Neural progenitor cell (in vitro differentiated cells): Measurements from ENCODE around the gene PRRT2. TPM values are rescaled to one million over a fixed set of nuclear protein-coding genes. Genes with fewer than 3 reads are reported as not detected.
A peak's percentile ranks its signal among the peaks of the same experiment; 100 is the strongest.

Experiments
- DNase-seq: peaks from one replicate; pipeline ENCODE4 v3.0.0-alpha.2; 2016; ENCODE audit warnings: low spot score
- H2AFZ ChIP-seq: fragments of 200-600 bp; sonication (generic); replicated peaks from 2 replicates; pipeline ENCODE4 v1.6.1; 2016; ENCODE audit warnings: antibody characterized with exemption
- H3F3A ChIP-seq: fragments of 200-600 bp; sonication (generic); 2 replicates; pipeline ENCODE4 v1.6.1; 2016; ENCODE audit warnings: antibody characterized with exemption, low read depth
- H3K27ac ChIP-seq: fragments of 200-600 bp; sonication (generic); 2 replicates; pipeline ENCODE4 v1.5.1; 2016; ENCODE audit warnings: mild to moderate bottlenecking
- H3K27me3 ChIP-seq: fragments of 200-600 bp; sonication (generic); 2 replicates; pipeline ENCODE4 v1.6.1; 2016; ENCODE audit warnings: mild to moderate bottlenecking, moderate library complexity
- H3K36me3 ChIP-seq: fragments of 200-600 bp; sonication (generic); 2 replicates; pipeline ENCODE4 v1.5.1; 2016
- H3K4me1 ChIP-seq: fragments of 200-600 bp; sonication (generic); 2 replicates; pipeline ENCODE4 v1.6.1; 2016; ENCODE audit warnings: mixed run types
- H3K4me2 ChIP-seq: fragments of 200-600 bp; sonication (generic); 2 replicates; pipeline ENCODE4 v1.6.1; 2016
- H3K4me3 ChIP-seq: fragments of 200-600 bp; sonication (generic); 2 replicates; pipeline ENCODE4 v1.5.1; 2016
- H3K79me2 ChIP-seq: fragments of 200-600 bp; sonication (generic); 2 replicates; pipeline ENCODE4 v1.6.1; 2016; ENCODE audit warnings: low read depth
- H3K9ac ChIP-seq: fragments of 200-600 bp; sonication (generic); 2 replicates; pipeline ENCODE4 v1.6.1; 2016
- H3K9me3 ChIP-seq: fragments of 200-600 bp; sonication (generic); 2 replicates; pipeline ENCODE4 v1.5.1; 2016; ENCODE audit warnings: low read depth
- H4K20me1 ChIP-seq: fragments of 200-600 bp; sonication (generic); 2 replicates; pipeline ENCODE4 v1.6.1; 2016; ENCODE audit warnings: low read depth
- H3K27ac Mint-ChIP-seq: 3 replicates; pipeline ENCODE4 v1.8.0; 2021; ENCODE audit warnings: mixed read lengths
- H3K27me3 Mint-ChIP-seq: 2 replicates; pipeline ENCODE4 v1.8.0; 2022; ENCODE audit warnings: low read depth, mild to moderate bottlenecking, inconsistent platforms, moderate library complexity, mixed read lengths; ENCODE audit not compliant: insufficient read depth
- H3K36me3 Mint-ChIP-seq: 3 replicates; pipeline ENCODE4 v1.8.0; 2021; ENCODE audit warnings: mixed read lengths
- H3K4me1 Mint-ChIP-seq: 3 replicates; pipeline ENCODE4 v1.8.0; 2021; ENCODE audit warnings: mixed read lengths
- H3K4me3 Mint-ChIP-seq: 3 replicates; pipeline ENCODE4 v1.8.0; 2021; ENCODE audit warnings: mild to moderate bottlenecking, moderate library complexity, mixed read lengths
- H3K9me3 Mint-ChIP-seq: 3 replicates; pipeline ENCODE4 v1.8.0; 2020; ENCODE audit warnings: mixed read lengths
- EZH2 ChIP-seq: fragments of 200-600 bp; sonication (generic); IDR thresholded peaks from 2 replicates; pipeline ENCODE4 v1.6.1; 2017; ENCODE audit warnings: antibody characterized with exemption, mild to moderate bottlenecking, moderate library complexity
- EZH2phosphoT487 ChIP-seq: fragments of 200-600 bp; sonication (generic); IDR thresholded peaks from 2 replicates; pipeline ENCODE4 v1.6.1; 2017; ENCODE audit warnings: antibody characterized with exemption
- total RNA-seq: library from RNA; depleted of rRNA; stranded (reverse); fragments of >200 nt; gene quantifications from 2 replicates; pipeline ENCODE4 v1.2.3, GENCODE V29; 2015; ENCODE audit warnings: low replicate concordance
- TF ChIP-seq, protein P1 (sequence below): fragments of 200-600 bp; sonication (generic); IDR thresholded peaks from 2 replicates; pipeline ENCODE4 v1.5.1; 2017; ENCODE audit warnings: antibody characterized with exemption, mild to moderate bottlenecking

Gene PRRT2
- total RNA-seq, 1 donor from 2014 or later = 23.5 TPM

DNA sequence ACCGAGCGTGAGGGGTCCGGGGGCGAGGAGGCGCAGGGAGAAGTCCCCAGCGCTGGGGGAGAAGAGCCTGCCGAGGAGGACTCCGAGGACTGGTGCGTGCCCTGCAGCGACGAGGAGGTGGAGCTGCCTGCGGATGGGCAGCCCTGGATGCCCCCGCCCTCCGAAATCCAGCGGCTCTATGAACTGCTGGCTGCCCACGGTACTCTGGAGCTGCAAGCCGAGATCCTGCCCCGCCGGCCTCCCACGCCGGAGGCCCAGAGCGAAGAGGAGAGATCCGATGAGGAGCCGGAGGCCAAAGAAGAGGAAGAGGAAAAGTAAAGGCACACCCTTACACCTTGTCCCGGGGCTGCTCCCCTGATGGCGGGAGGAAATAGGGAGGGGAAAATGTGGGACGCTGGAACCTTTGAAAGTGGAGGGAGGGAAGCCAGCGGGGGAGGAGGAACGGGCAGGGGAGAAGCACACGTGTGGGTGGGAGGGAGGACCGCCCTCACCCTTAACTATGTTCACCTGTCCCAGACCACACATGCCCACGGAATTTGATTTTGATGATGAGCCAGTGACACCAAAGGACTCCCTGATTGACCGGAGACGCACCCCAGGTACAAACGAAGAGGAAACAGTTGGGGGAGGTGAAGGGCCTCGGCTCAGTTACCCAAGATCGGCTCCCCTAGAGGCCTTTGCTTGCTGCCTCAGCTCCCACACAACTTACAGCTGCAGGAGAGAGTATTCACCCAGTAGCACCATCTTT, 4.9 kb downstream of the PRRT2 start:
- H3K9ac ChIP-seq = peak overlapping the region; percentile 18
- Mint-ChIP-seq H3K36me3 (peaks cover 14% of the 10 kb centered on the region), H3K4me3 (peak overlapping the region; percentile 98), H3K9me3 (no peaks in the 10 kb centered on the region), H3K27ac (peak overlapping the region; percentile 63), H3K27me3 (peaks cover 9% of the 10 kb centered on the region), H3K4me1 (peaks cover 62% of the 10 kb centered on the region)
- no peaks in the 10 kb centered on the region for H3K27me3 ChIP-seq
- peaks cover 29% of the 10 kb centered on the region for H3K4me1 ChIP-seq
- peaks cover 43% of the 10 kb centered on the region for H4K20me1 ChIP-seq
- peaks cover 65% of the 10 kb centered on the region for H3K79me2 ChIP-seq
- peak overlapping the region; percentile 88 for H3K4me2 ChIP-seq
- peaks cover 61% of the 10 kb centered on the region for H3F3A ChIP-seq
- no peaks in the 10 kb centered on the region for H3K9me3 ChIP-seq
- H3K36me3 ChIP-seq = no peaks in the 10 kb centered on the region
- peak overlapping the region; percentile 83 for H3K4me3 ChIP-seq
- no peak overlapping the region for H3K27ac ChIP-seq
- DNase-seq = peak; percentile 62
- no peak for TF ChIP-seq EZH2phosphoT487
- no peak overlapping the region for H2AFZ ChIP-seq

DNA sequence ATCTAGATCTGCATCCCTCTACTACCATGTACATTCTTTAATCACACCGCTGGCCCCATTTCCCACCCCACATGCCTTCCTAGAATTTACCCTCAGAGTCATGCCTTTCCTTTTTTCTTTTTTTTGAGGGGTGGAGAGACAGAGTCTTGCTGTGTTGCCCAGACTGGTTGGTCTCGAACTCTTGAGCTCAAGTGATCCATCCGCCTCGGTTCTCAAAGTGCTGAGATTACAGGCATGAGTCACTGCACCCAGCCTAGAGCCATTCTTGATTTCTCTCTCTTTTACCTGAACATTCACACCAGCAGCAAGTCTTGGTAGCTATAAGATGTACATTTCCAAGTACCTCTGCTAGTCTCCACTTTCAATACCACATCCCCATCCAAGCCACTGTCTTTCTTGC, 6.1 kb downstream of the PRRT2 start:
- Histone ChIP-seq H3K9ac (no peak overlapping the region), H3K4me1 (peaks cover 25% of the 10 kb centered on the region), H3K4me2 (peak overlapping the region; percentile 88), H3K4me3 (no peak overlapping the region), H3K27ac (no peak overlapping the region), H2AFZ (no peak overlapping the region), H3F3A (peaks cover 59% of the 10 kb centered on the region), H4K20me1 (peaks cover 43% of the 10 kb centered on the region), H3K79me2 (peaks cover 55% of the 10 kb centered on the region), H3K27me3 (no peaks in the 10 kb centered on the region), H3K9me3 (no peaks in the 10 kb centered on the region), H3K36me3 (no peaks in the 10 kb centered on the region)
- DNase-seq = no peak
- Mint-ChIP-seq H3K27ac (peak overlapping the region; percentile 8), H3K4me3 (peak overlapping the region; percentile 80), H3K36me3 (peaks cover 14% of the 10 kb centered on the region), H3K4me1 (peaks cover 63% of the 10 kb centered on the region), H3K9me3 (no peaks in the 10 kb centered on the region), H3K27me3 (peaks cover 6% of the 10 kb centered on the region)
- TF ChIP-seq EZH2phosphoT487 (no peak), EZH2 (no peak)
- TF ChIP-seq, protein P1, sequence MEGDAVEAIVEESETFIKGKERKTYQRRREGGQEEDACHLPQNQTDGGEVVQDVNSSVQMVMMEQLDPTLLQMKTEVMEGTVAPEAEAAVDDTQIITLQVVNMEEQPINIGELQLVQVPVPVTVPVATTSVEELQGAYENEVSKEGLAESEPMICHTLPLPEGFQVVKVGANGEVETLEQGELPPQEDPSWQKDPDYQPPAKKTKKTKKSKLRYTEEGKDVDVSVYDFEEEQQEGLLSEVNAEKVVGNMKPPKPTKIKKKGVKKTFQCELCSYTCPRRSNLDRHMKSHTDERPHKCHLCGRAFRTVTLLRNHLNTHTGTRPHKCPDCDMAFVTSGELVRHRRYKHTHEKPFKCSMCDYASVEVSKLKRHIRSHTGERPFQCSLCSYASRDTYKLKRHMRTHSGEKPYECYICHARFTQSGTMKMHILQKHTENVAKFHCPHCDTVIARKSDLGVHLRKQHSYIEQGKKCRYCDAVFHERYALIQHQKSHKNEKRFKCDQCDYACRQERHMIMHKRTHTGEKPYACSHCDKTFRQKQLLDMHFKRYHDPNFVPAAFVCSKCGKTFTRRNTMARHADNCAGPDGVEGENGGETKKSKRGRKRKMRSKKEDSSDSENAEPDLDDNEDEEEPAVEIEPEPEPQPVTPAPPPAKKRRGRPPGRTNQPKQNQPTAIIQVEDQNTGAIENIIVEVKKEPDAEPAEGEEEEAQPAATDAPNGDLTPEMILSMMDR = no peak

DNA sequence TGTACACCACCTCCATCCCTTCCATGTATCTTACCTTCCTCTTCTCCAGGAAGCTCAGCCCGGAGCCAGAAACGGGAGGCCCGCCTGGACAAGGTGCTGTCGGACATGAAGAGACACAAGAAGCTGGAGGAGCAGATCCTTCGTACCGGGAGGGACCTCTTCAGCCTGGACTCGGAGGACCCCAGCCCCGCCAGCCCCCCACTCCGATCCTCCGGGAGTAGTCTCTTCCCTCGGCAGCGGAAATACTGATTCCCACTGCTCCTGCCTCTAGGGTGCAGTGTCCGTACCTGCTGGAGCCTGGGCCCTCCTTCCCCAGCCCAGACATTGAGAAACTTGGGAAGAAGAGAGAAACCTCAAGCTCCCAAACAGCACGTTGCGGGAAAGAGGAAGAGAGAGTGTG, 7.5 kb downstream of the PRRT2 start:
- Histone ChIP-seq H3K27me3 (no peaks in the 10 kb centered on the region), H3K27ac (no peak overlapping the region), H3K4me2 (no peak overlapping the region), H3F3A (peaks cover 56% of the 10 kb centered on the region), H3K36me3 (no peaks in the 10 kb centered on the region), H3K4me3 (no peak overlapping the region), H3K4me1 (peaks cover 13% of the 10 kb centered on the region), H3K79me2 (peaks cover 41% of the 10 kb centered on the region), H2AFZ (no peak overlapping the region), H3K9me3 (no peaks in the 10 kb centered on the region), H3K9ac (no peak overlapping the region), H4K20me1 (peaks cover 43% of the 10 kb centered on the region)
- Mint-ChIP-seq H3K9me3 (no peaks in the 10 kb centered on the region), H3K4me3 (peak overlapping the region; percentile 46), H3K36me3 (peaks cover 14% of the 10 kb centered on the region), H3K27ac (no peak overlapping the region), H3K27me3 (peaks cover 6% of the 10 kb centered on the region), H3K4me1 (peaks cover 52% of the 10 kb centered on the region)
- TF ChIP-seq, protein P1 = peak; percentile 4
- no peak for TF ChIP-seq EZH2
- DNase-seq = no peak

DNA sequence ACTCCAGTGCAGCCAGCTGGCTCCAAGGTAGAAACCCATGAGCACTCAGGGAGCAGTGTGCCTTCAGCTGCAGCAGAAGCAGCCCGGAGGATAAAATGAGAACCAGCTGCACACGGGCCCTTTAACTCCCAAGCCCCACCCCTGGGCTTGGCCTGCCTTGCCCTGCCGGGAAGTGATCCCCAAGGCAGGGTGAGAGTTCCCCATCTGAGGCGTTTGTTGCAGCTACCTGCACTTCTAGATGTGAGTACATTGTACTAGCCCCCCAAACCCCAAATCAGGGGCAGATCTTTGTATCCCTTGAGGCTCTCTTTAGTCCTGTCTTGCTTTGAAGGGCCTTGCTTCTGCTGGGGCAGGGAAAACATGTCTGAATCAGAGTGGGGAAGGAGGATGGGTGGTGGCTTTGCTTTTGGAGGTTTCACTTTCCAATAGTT, 8.3 kb downstream of the PRRT2 start, which contains the start of gene MVP:
MVP (plus strand) TSS at position 192 of the 431 bp plus-strand sequence. CDS start 10,088 bp downstream, outside the sequence.
- H4K20me1 ChIP-seq = peaks cover 37% of the 10 kb centered on the region
- no peak within 1 kb of the TSS for H3K9ac ChIP-seq
- H3K27ac ChIP-seq = peak within 1 kb of the TSS; percentile 66
- no peaks in the 10 kb centered on the region for H3K9me3 ChIP-seq
- peaks cover 10% of the 10 kb centered on the region for H3K27me3 Mint-ChIP-seq
- no peak within 1 kb of the TSS for H3K4me2 ChIP-seq
- H3K36me3 Mint-ChIP-seq = peaks cover 14% of the 10 kb centered on the region
- no peak for DNase-seq
- H2AFZ ChIP-seq = no peak within 1 kb of the TSS
- H3K79me2 ChIP-seq = peaks cover 33% of the 10 kb centered on the region
- H3K27me3 ChIP-seq = no peaks in the 10 kb centered on the region
- peaks cover 54% of the 10 kb centered on the region for H3F3A ChIP-seq
- peak within 1 kb of the TSS; percentile 57 for H3K27ac Mint-ChIP-seq
- H3K4me1 ChIP-seq = peaks cover 13% of the 10 kb centered on the region
- no peak within 1 kb of the TSS for H3K4me3 ChIP-seq
- peaks cover 47% of the 10 kb centered on the region for H3K4me1 Mint-ChIP-seq
- peak within 1 kb of the TSS; percentile 46 for H3K4me3 Mint-ChIP-seq
- TF ChIP-seq, protein P1 = no peak
- no peak for TF ChIP-seq EZH2
- TF ChIP-seq EZH2phosphoT487 = no peak
- no peaks in the 10 kb centered on the region for H3K36me3 ChIP-seq
- H3K9me3 Mint-ChIP-seq = no peaks in the 10 kb centered on the region
